H1 (cell line): ENCODE measurements around the gene ODF4. TPM values are rescaled to one million over a fixed set of nuclear protein-coding genes. Genes with fewer than 3 reads are reported as not detected.

Experiments
- CTCF ChIA-PET: fragments of 300-600 bp; sonication (Branson Sonifier 250); formaldehyde crosslinking; loops from one replicate; lab custom pipeline; 2021; ENCODE audit not compliant: partially characterized antibody; lab: Charles Lee
- POLR2A ChIA-PET: fragments of 300-600 bp; sonication (Branson Sonifier 250); formaldehyde crosslinking; loops from one replicate; lab custom pipeline; 2021; ENCODE audit warnings: inconsistent platforms; ENCODE audit not compliant: partially characterized antibody; lab: Charles Lee
- DNase-seq, 2 experiments: peaks; one replicate each; pipeline versions ENCODE4 v3.0.0 to v3.0.0-alpha.2; 2010 to 2022; ENCODE audit warnings: low spot score in 2 of 2, low read depth in 1 of 2, mixed read lengths in 1 of 2
- FAIRE-seq: peaks from 2 replicates; lab custom pipeline; 2011; peaks lifted over from hg19 to GRCh38; lab: Jason Lieb, UNC
- H2AFZ ChIP-seq: 2 replicates; pipeline ENCODE4 v1.8.1; 2012; ENCODE audit warnings: low read length, inconsistent platforms
- H2AK5ac ChIP-seq: 2 replicates; pipeline ENCODE4 v1.6.1; 2013; ENCODE audit warnings: low read depth, low read length
- H2BK120ac ChIP-seq: replicated peaks from 2 replicates; pipeline ENCODE3; 2013; ENCODE audit warnings: low read depth, low read length, inconsistent platforms
- H2BK12ac ChIP-seq: 2 replicates; pipeline ENCODE4 v1.6.1; 2013; ENCODE audit warnings: low read depth, low read length
- H2BK15ac ChIP-seq: 2 replicates; pipeline ENCODE4 v1.6.1; 2013; ENCODE audit warnings: low read length
- H2BK20ac ChIP-seq: 2 replicates; pipeline ENCODE4 v1.6.1; 2013; ENCODE audit warnings: low read length
- H2BK5ac ChIP-seq: 2 replicates; pipeline ENCODE4 v1.6.1; 2013; ENCODE audit warnings: low read depth, low read length
- H3K14ac ChIP-seq: 2 replicates; pipeline ENCODE4 v1.6.1; 2013; ENCODE audit warnings: inconsistent platforms; ENCODE audit not compliant: insufficient read length
- H3K18ac ChIP-seq: 2 replicates; pipeline ENCODE4 v1.6.1; 2013; ENCODE audit warnings: low read length; ENCODE audit errors: extremely low read depth
- H3K23ac ChIP-seq: 2 replicates; pipeline ENCODE4 v1.6.1; 2013; ENCODE audit warnings: inconsistent platforms; ENCODE audit not compliant: insufficient read length
- H3K23me2 ChIP-seq: 2 replicates; pipeline ENCODE4 v1.6.1; 2013; ENCODE audit warnings: low read depth, low read length
- H3K27ac ChIP-seq: 2 replicates; pipeline ENCODE4 v1.6.1; 2011; ENCODE audit warnings: low read depth, low read length, inconsistent platforms
- H3K27me3 ChIP-seq, 4 experiments: replicated peaks in 1 of 4; 1 replicate in 1 of 4; 2 replicates in 3 of 4; pipeline versions ENCODE4 v1.6.1 to v1.8.1; 2011 to 2013; ENCODE audit warnings: low read length in 3 of 4, mild to moderate bottlenecking in 3 of 4, inconsistent platforms in 2 of 4, mixed read lengths in 2 of 4, moderate library complexity in 1 of 4; ENCODE audit not compliant: control insufficient read depth in 3 of 4, insufficient read depth in 3 of 4; ENCODE audit errors: extremely low read depth in 1 of 4
- H3K36me3 ChIP-seq, 4 experiments: 2 replicates each; pipeline versions ENCODE4 v1.6.1 to v1.8.1; 2011 to 2013; ENCODE audit warnings: mild to moderate bottlenecking in 4 of 4, low read length in 3 of 4, moderate library complexity in 2 of 4, control low read depth in 1 of 4, inconsistent platforms in 1 of 4; ENCODE audit not compliant: insufficient read depth in 4 of 4, control insufficient read depth in 2 of 4
- H3K4ac ChIP-seq: replicated peaks from 2 replicates; pipeline ENCODE3; 2013; ENCODE audit warnings: low read length, low read depth, mixed read lengths, inconsistent platforms; ENCODE audit not compliant: insufficient read length
- H3K4me1 ChIP-seq, 4 experiments: replicated peaks in 1 of 4; 1 replicate in 1 of 4; 2 replicates in 3 of 4; pipeline versions ENCODE4 v1.6.1 to v1.8.1; 2011 to 2013; ENCODE audit warnings: low read length in 3 of 4, inconsistent platforms in 2 of 4, mixed read lengths in 1 of 4; ENCODE audit not compliant: insufficient read depth in 4 of 4, control insufficient read depth in 3 of 4
- H3K4me2 ChIP-seq, 2 experiments: 2 replicates each; pipeline versions ENCODE4 v1.6.1 to v1.8.1; 2011 to 2013; ENCODE audit warnings: low read depth in 2 of 2, low read length in 2 of 2, control low read depth in 1 of 2, inconsistent platforms in 1 of 2, mild to moderate bottlenecking in 1 of 2; ENCODE audit not compliant: insufficient read depth in 1 of 2
- H3K4me3 ChIP-seq, 4 experiments: fragments of 200-600, 300-600 bp in 1 of 4; sonication (generic), shearing (Covaris generic), sonication (Bioruptor Twin) in 1 of 4; 2 replicates each; pipeline versions ENCODE4 v1.5.1 to v1.8.1; 2011 to 2016; ENCODE audit warnings: low read length in 4 of 4, low read depth in 3 of 4, control low read depth in 2 of 4, inconsistent platforms in 2 of 4, mild to moderate bottlenecking in 2 of 4, mixed read lengths in 1 of 4, moderate library complexity in 1 of 4; ENCODE audit not compliant: insufficient read depth in 2 of 4; ENCODE audit errors: extremely low read depth in 1 of 4
- H3K56ac ChIP-seq: replicated peaks from 2 replicates; pipeline ENCODE3; 2013; ENCODE audit warnings: low read depth, mild to moderate bottlenecking, mixed read lengths, low read length, inconsistent platforms; ENCODE audit not compliant: insufficient read length
- H3K79me1 ChIP-seq: 2 replicates; pipeline ENCODE4 v1.6.1; 2013; ENCODE audit warnings: low read depth, low read length, control low read depth
- H3K79me2 ChIP-seq, 2 experiments: 2 replicates each; pipeline versions ENCODE4 v1.6.1 to v1.8.1; 2012 to 2013; ENCODE audit warnings: low read length in 2 of 2, mild to moderate bottlenecking in 2 of 2, inconsistent platforms in 1 of 2; ENCODE audit not compliant: insufficient read depth in 2 of 2, control insufficient read depth in 1 of 2
- H3K9ac ChIP-seq, 4 experiments: replicated peaks in 1 of 4; 1 replicate in 1 of 4; 2 replicates in 3 of 4; pipeline versions ENCODE4 v1.6.1 to v1.8.1; 2011 to 2013; ENCODE audit warnings: low read depth in 3 of 4, low read length in 3 of 4, control low read depth in 2 of 4, mild to moderate bottlenecking in 2 of 4, moderate library complexity in 2 of 4, inconsistent platforms in 1 of 4; ENCODE audit errors: extremely low read depth in 1 of 4
- H3K9me3 ChIP-seq, 2 experiments: 2 replicates each; pipeline versions ENCODE4 v1.6.1 to v1.8.1; 2012 to 2013; ENCODE audit warnings: mild to moderate bottlenecking in 2 of 2, moderate library complexity in 2 of 2, control low read depth in 1 of 2, inconsistent platforms in 1 of 2, low read depth in 1 of 2, low read length in 1 of 2, mixed read lengths in 1 of 2; ENCODE audit not compliant: insufficient read depth in 2 of 2
- H4K20me1 ChIP-seq, 2 experiments: replicated peaks in 1 of 2; 2 replicates each; pipeline versions ENCODE3 to v1.8.1; 2011 to 2013; ENCODE audit warnings: inconsistent platforms in 2 of 2, low read length in 2 of 2, mild to moderate bottlenecking in 1 of 2; ENCODE audit not compliant: insufficient read depth in 2 of 2, control insufficient read depth in 1 of 2
- H4K5ac ChIP-seq: 2 replicates; pipeline ENCODE4 v1.6.1; 2013; ENCODE audit warnings: low read length, low read depth, mixed read lengths, inconsistent platforms; ENCODE audit not compliant: insufficient read length
- H4K8ac ChIP-seq: 2 replicates; pipeline ENCODE4 v1.8.0; 2013; ENCODE audit warnings: mild to moderate bottlenecking, moderate library complexity, low read length, inconsistent platforms; ENCODE audit not compliant: insufficient read depth; ENCODE audit errors: extremely low read depth
- H4K91ac ChIP-seq: replicated peaks from 2 replicates; pipeline ENCODE3; 2013; ENCODE audit warnings: low read length, mixed read lengths, inconsistent platforms; ENCODE audit not compliant: insufficient read length
- CHD2 ChIP-seq: IDR thresholded peaks from 2 replicates; pipeline ENCODE4 v1.6.1; 2012; ENCODE audit warnings: low read length, improper control_type of control experiment
- CTBP2 ChIP-seq: IDR thresholded peaks from 2 replicates; pipeline ENCODE4 v1.7.0; 2011; ENCODE audit warnings: borderline replicate concordance, mild to moderate bottlenecking, moderate library complexity, mixed read lengths, low read length; ENCODE audit not compliant: insufficient read depth, insufficient read length
- MAFK ChIP-seq: IDR thresholded peaks from 2 replicates; pipeline ENCODE4 v1.6.1; 2012; ENCODE audit warnings: low read depth, mild to moderate bottlenecking, improper control_type of control experiment, low read length
- POLR2A ChIP-seq, 2 experiments: IDR thresholded peaks; 1 replicate in 1 of 2; 2 replicates in 1 of 2; pipeline ENCODE4 v1.6.1; 2011; ENCODE audit warnings: low read depth in 2 of 2, low read length in 2 of 2, mild to moderate bottlenecking in 2 of 2; ENCODE audit errors: control extremely low read depth in 1 of 2
- RNF2 ChIP-seq: fragments of 200-900, 300-1000 bp; sonication (generic); IDR thresholded peaks from 2 replicates; pipeline ENCODE4 v1.7.1; 2016; ENCODE audit warnings: borderline replicate concordance, low read depth, mild to moderate bottlenecking, antibody characterized with exemption, low read length; ENCODE audit not compliant: poor library complexity, severe bottlenecking; ENCODE audit errors: missing control alignments
- SIN3A ChIP-seq, 2 experiments: IDR thresholded peaks in 1 of 2; conservative IDR thresholded peaks in 1 of 2; 2 replicates each; pipeline ENCODE4 v1.6.1; 2011 to 2012; ENCODE audit warnings: low read length in 2 of 2, improper control_type of control experiment in 1 of 2, low read depth in 1 of 2, mild to moderate bottlenecking in 1 of 2
- SIX5 ChIP-seq: IDR thresholded peaks from 2 replicates; pipeline ENCODE4 v1.6.1; 2011; ENCODE audit warnings: mild to moderate bottlenecking, low read depth, low read length
- SP2 ChIP-seq: IDR thresholded peaks from 2 replicates; pipeline ENCODE4 v1.6.1; 2012; ENCODE audit warnings: mild to moderate bottlenecking, low read length, inconsistent platforms
- TAF1 ChIP-seq: IDR thresholded peaks from 2 replicates; pipeline ENCODE4 v1.6.1; 2011; ENCODE audit warnings: mild to moderate bottlenecking, low read depth, low read length
- TBP ChIP-seq: IDR thresholded peaks from 2 replicates; pipeline ENCODE4 v1.6.1; 2011; ENCODE audit warnings: low read depth, low read length, improper control_type of control experiment
- TCF12 ChIP-seq: IDR thresholded peaks from 2 replicates; pipeline ENCODE4 v1.6.1; 2011; ENCODE audit warnings: low read depth, mild to moderate bottlenecking, low read length
- TEAD4 ChIP-seq: IDR thresholded peaks from 2 replicates; pipeline ENCODE4 v1.6.1; 2012; ENCODE audit warnings: low read depth, low read length, inconsistent platforms, mixed read lengths
- WGBS, 2 experiments: shearing (Covaris generic) in 1 of 2; methylation state at CpG; one replicate each; pipeline versions ENCODE4 v1.1.6 to v1.1.7; 2013 to 2015; ENCODE audit warnings: low lambda C conversion rate in 2 of 2, mixed read lengths in 2 of 2, inconsistent platforms in 1 of 2, low coverage in 1 of 2, missing lambda C conversion rate in 1 of 2; ENCODE audit not compliant: insufficient replicate concordance in 2 of 2, insufficient coverage in 1 of 2, insufficient read length in 1 of 2; ENCODE audit errors: extremely low coverage in 1 of 2, missing lambda C conversion rate in 1 of 2; 5-methylcytosine and 5-hydroxymethylcytosine counted together
- polyA plus RNA-seq, 7 experiments: library from polyadenylated mRNA; depleted of rRNA in 3 of 7; stranded (reverse) in 5 of 7; unstranded in 2 of 7; fragments of >200 nt in 5 of 7; fragments of 200-250 nt in 2 of 7; gene quantifications; 1 replicate in 5 of 7; 2 replicates in 1 of 7; 4 replicates in 1 of 7; pipeline versions ENCODE4 v1.2.1 to v1.2.3, GENCODE V29; 2011 to 2013; ENCODE audit warnings: missing spikeins in 2 of 7, mixed read lengths in 2 of 7
- total RNA-seq: library from RNA; stranded (reverse); fragmentation: NEBNext Ultra II Directional; extraction: Animal tissue kit (Norgen Biotek cat#: 25700); gene quantifications from 2 replicates; pipeline ENCODE4 v1.2.1, GENCODE V29; 2021

The ODF4 gene
- total and polyA plus RNA-seq, 2 of the 8 experiments (the other 6 are each of a cell fraction or from before 2014, with no cell fraction given) = not detected

- ChIA-PET CTCF (interaction anchor here (0.5 to 2.5 kb wide), 3 partner anchors 9 to 146 kb away, joined by 3 to 16 read pairs (median 4); no protein-coding TSS in a partner anchor), POLR2A (interaction anchor here (0.6 to 4.7 kb wide), 7 partner anchors 9 to 407 kb away, joined by 3 to 51 read pairs (median 3); partner anchors contain the start of genes AURKB, CTC1, MFSD6L and NDEL1)
- no peak overlapping the region for H3K9ac ChIP-seq
- no peak overlapping the region for H2BK120ac ChIP-seq
- H3K4me3 ChIP-seq = no peak overlapping the region
- H2BK20ac ChIP-seq = no peak overlapping the region
- peak overlapping the region; percentile 76; the same call in 1 of the 2 replicates for H4K8ac ChIP-seq
- H3K14ac ChIP-seq = no peak overlapping the region
- H3K56ac ChIP-seq = no peak overlapping the region
- peaks cover 4 to 12% (median 4%) of the 10 kb centered on the region in 4 experiments; a peak in 6 of 7 replicates for H3K4me1 ChIP-seq
- H4K91ac ChIP-seq = no peak overlapping the region
- no peak overlapping the region for H3K23ac ChIP-seq
- H2BK5ac ChIP-seq = peak overlapping the region; percentile 6; the same call in 1 of the 2 replicates
- H3K4me2 ChIP-seq = no peak overlapping the region
- FAIRE-seq (no peak), DNase-seq (no peak)
- no peaks in the 10 kb centered on the region for H3K79me2 ChIP-seq
- H3K27ac ChIP-seq = no peak overlapping the region
- no peaks in the 10 kb centered on the region for H4K20me1 ChIP-seq
- H3K23me2 ChIP-seq = peaks cover under 1% of the 10 kb centered on the region; the same call in 1 of the 2 replicates
- H3K18ac ChIP-seq = peak overlapping the region; percentile 32; the same call in 1 of the 2 replicates
- H3K79me1 ChIP-seq = no peaks in the 10 kb centered on the region; the same call in 1 of the 2 replicates
- no peak overlapping the region for H2AK5ac ChIP-seq
- no peak overlapping the region for H3K4ac ChIP-seq
- no peak overlapping the region for H4K5ac ChIP-seq
- no peak overlapping the region for H2AFZ ChIP-seq
- H2BK15ac ChIP-seq = no peak overlapping the region
- WGBS, 2 experiments = 92% methylated on average over 37 of the region's 46 CpGs; no CpG with 5 or more reads in 1 of the 2 experiments
- H3K27me3 ChIP-seq = no peaks in the 10 kb centered on the region
- H3K9me3 ChIP-seq = no peaks in the 10 kb centered on the region
- no peaks in the 10 kb centered on the region for H3K36me3 ChIP-seq
- no peak overlapping the region; the same call in 1 of the 2 replicates for H2BK12ac ChIP-seq
- TF ChIP-seq POLR2A (IDR thresholded peaks at IDR 0.05; ENCODE audit: control extremely low read depth in 1 of 2, low read depth in 2 of 2, low read length in 2 of 2) (no peak), RNF2 (no peak), TEAD4 (no peak), TAF1 (no peak), TCF12 (no peak), SP2 (no peak), TBP (no peak), MAFK (no peak), CHD2 (no peak), SIN3A (conservative IDR thresholded peaks at IDR 0.05 in 1 of 2, IDR thresholded peaks at IDR 0.05 in 1 of 2; ENCODE audit: low read depth in 1 of 2, low read length in 2 of 2) (no peak), SIX5 (no peak), CTBP2 (no peak)
Observed at GRCh38 chr17:8392674-8393469, 53.2 kb downstream of the ODF4 start.
